HG02759 (cell line): ENCODE measurements around the gene CLDN16.

Experiments used
- ATAC-seq: cut with Tn5 transposase; IDR thresholded peaks from one replicate; pipeline ENCODE4 v1.9.1; 2021; ENCODE audit warnings: mild to moderate bottlenecking, moderate library complexity; ENCODE audit not compliant: unreplicated experiment

Gene CLDN16

DNA sequence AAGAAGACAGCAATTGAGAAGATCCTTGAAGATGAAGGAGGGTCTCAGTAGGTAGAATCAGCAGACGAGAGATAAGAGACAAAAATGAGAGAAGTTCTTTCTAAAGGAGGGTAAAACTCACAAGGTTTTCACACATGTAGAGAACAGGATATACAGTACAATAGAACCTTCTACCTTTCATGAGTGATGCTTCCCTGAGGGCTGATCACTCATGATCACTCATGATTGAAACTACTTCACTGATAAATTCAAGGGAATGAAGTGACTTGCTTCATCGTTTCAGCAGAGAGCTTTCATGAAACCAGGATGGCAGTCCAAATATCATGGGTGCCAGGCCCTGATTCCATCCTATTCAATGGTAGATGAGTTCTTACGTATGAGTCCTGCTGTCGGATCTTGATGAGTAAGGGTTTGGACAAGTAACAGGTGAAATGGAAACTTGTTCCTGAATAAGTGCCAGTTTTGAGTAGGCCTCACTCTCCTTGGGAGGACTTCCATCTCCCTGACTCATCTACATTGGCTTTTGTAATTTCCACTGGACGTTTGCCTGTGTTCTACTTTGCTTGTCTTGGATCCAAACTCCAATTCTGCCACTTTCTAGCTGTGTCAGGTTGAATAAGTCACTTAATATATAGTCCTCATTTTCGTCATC lies 9.6 kb upstream of the CLDN16 start:
- ATAC-seq, result no peak

DNA sequence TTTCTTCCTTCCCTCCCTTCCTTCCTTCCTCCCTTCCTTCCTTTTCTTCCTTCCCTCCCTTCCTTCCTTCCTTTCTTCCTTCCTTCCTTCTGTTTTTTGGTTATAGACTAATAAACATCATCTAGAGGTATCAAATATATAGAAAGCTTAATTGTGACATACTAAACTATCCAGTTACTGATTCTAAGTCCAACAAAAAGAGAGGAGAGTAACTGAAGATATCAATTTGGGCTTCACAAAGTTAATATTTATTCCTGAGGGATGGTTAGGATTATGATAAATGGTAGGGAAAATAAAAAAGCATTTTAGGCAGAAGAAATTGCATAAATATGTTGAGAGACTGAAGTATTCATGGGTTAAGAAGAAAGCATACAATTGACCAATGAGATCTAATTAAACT lies 7.8 kb upstream of the CLDN16 start:
- ATAC-seq, result no peak

DNA sequence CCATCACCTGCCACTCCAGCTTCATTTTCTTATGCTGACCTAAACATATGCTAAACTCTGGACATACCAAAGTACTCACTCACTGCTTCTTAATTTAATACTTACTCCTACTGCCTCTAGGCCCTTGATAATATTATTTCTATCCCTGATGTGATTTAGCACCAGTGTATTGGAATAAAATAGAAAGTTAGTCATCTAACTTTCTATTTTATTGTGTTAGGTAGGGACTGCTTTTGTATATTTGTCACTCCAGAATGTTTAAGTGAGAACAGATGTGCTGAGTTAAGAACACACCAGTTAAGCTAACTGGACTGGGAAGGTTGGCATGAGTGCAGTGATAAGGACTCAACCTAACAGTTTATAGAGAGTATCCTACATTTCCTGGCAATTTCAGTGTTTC lies 6.5 kb upstream of the CLDN16 start:
- ATAC-seq, result no peak

DNA sequence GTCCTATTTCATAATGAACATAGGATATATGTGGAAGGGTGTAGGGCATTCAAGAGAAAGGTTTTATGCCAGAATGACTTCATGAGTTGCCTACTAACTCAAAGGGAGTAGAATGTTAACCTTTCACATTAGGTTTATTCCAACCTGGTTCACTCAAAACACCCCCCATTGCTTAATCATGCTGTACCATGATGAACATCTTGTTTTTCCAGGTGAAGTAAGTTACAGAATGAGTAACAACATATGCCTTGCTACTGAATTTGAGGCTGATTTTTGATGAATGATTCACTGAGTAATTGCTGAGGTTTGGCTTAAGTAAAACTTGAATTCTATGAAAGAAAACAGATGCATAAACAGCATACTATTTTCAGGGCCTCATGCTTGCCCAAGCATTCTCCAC lies 5.9 kb upstream of the CLDN16 start:
- ATAC-seq, result no peak

DNA sequence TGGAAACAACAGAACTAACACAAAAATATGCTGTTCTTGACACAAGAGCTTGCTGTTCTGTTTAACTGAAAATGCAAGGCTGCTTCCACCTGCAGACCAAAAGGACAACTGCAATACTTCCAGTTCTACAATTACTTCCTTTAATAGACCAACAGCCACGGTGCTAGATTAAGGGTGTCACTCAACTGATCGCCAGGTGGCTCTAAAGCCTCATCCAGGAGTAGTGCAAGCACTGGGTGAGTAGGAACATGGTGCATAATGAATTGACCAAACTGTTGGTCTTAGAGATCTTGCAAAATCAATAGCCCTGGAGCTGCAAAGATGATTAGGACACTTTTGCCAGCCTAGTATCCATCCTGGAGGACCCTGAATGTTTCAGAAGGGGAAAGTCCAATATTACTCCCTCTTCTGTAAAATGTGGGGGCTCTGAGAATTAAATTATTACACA lies 3.6 kb upstream of the CLDN16 start:
- ATAC-seq, result peak; percentile 73

DNA sequence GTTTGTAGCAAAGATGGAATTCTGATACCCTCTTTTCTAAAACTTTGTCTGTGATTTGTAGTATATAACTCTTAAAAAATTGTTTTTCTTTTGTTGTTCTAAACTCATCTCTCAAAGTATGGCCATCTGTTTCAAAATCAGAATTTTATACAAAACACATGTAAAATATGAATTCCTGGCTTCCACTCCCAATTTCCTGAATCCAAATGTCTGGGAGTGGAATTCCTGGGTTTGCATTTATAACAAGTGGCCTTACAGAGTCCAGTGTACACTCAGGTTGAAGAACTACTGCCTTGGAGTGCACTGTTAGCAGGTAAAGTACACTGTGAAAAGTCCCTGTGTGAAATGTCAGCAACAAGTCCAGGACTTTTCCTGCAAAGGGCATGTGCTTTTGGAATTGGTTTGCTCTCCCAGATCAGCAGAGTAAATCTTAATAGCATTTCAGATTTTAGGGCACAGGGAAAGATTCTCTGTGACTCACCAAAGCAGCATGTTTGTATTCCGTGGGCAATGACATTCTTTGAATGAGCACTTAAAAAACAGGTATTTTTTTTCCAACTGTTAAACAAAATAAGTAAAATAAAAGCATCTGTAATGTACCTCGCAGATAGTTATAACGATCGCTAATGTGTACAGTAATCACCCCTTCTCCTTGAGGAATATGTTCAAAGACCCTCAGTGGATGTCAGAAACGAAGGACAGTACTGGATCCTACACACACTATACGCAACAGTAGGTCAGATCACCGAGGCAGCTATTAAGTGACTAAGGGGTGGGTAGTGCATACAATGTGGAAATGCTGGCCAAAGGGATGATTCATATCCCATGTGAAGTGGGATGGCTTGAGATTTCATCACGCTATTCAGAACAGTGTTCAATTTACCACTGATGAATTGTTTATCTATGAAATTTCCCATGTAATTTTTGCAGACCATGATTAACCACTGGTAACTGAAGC lies 2.0 kb upstream of the CLDN16 start:
- no peak for ATAC-seq

DNA sequence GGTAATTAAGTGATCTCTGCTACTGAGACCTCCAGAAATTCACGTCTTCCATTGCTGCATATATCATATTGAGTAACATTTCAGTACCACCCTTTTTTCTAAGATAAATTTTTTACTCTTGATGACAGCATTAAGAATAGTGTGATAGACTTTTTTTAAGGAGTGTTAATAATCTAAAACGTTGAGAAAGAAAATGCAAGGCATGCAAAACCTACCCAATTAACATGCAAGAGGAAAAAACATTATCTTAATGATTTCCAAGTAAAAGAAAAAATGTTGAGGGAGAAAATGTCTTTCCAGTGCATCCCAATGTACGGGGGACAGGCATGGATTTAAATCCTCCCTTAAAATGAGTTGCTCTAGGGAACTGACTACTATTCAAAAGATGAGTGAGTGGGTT lies 740 bp downstream of the CLDN16 start:
- no peak for ATAC-seq

DNA sequence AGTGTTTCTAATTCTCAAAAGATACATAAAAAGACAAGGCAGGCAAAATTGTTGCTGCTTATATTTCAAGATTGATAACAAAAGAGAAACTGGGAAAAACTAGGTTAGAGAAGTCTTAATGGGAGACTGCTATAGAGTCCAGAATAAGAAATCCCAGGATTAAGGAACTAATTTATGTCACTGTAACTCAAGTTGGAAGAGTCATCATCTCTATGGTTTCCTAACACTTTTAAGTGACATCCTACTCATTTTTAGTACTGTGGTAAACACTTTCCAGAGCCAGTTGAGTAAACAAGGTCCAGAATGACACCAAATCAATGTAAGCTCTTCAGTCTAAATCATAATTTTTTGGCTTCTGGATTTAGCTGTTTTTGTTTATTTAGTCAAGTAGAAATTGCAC lies 8.0 kb downstream of the CLDN16 start:
- no peak for ATAC-seq

DNA sequence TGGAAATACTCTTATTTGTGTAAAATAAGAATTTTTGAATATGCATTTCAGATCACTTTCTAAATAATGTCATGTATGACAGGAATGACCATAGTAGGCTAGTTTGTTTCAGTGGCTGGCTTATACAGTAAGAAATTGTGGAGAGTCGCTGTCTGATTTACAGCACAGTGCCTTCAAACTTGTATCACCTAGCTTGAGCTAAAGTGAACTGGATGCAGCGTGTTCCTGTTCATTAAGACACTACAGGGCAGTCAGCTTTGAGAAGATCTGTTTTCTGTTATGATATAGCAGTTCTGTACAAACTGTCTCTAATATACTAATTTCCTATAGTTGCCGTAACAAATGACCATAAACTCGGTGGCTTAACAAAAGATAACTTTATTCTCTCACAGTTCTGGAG lies 9.9 kb downstream of the CLDN16 start:
- ATAC-seq, result no peak

DNA sequence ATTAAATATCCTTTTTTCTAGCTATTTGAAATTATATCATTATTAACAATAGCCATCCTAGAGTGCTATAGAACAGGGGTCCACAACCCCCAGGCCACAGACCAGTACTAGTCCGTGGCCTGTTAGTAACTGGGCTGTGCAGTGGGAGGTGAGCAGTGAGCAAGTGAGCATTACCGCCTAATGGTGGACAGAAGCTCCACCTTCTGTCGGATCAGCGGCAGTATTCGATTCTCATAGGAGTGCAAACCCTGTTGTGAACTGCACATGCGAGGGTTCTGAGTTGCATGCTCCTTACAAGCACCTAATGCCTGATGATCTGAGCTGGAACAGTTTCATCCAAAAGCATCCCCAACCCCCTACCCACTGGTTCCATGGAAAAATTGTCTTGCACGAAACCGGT lies 11.7 kb downstream of the CLDN16 start:
- no peak for ATAC-seq

DNA sequence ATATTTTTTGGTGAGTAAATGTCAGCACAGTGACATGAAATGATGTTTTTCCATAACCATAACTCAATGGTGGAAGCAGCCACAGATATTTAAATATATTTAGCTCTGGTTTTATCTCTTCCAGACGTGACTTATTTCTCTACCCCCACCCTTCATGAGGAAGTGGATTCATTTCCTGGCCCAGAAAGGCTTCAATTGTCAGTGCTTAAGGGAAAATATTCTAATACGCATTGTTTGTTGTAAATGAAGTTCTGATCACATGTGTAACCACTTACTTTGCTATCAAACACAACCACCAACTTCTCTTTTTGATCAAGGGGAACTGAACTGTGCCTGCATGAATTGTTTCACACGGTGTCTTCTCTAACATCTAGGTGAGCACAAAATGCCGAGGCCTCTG lies 14.0 kb downstream of the CLDN16 start:
- no peak for ATAC-seq

DNA sequence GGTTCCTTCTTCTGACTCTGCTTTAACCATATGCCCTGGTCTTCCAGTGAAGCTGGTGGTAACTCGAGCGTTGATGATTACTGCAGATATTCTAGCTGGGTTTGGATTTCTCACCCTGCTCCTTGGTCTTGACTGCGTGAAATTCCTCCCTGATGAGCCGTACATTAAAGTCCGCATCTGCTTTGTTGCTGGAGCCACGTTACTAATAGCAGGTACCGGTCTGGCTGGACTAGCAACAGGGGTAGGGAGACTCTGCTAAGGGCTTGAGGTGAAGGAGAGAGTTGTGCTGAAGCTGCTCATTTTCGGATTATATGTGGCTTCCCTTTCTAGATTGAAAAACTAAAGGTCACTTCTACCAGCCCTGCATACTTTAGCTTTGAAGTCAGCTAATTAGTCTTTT lies 16.8 kb downstream of the CLDN16 start:
- no peak for ATAC-seq

DNA sequence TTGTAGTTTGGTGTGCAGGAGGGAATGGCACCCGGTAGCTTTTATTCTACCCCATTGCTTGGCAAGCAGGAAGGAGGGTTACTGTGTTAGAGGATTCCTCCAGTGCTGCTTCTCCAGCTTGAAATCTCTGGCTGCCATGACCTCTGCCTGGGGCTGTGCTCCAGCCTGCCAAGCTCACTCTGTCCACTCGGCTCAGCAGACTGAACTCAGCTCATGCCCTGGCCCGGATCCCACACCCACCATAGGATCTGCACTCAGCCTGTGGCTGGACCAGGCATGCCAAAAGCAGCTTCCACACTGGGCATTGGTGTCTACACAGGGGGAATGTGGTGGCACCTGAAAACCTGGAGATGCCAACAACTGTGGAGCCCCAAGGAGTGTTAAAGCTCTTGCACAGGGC lies 26.3 kb downstream of the CLDN16 start:
- no peak for ATAC-seq

DNA sequence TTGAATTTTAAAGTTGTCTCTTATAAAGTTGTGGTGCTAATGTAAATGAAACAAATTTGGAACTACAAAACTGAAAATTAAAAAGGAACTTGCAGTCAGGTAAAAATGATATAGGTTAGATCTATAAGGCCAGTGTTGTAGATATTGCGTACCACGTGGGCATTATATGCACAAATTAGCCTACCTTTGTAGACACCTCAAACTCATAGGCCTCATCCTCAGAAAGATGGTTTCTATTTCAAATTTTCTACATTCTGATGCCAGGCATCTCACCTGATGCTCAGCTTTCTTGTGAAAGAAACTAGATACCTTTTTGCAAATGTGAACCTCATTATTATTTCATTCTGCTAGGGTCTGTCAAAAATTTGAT lies 36.1 kb downstream of the CLDN16 start:
- ATAC-seq, result peak; percentile 7

DNA sequence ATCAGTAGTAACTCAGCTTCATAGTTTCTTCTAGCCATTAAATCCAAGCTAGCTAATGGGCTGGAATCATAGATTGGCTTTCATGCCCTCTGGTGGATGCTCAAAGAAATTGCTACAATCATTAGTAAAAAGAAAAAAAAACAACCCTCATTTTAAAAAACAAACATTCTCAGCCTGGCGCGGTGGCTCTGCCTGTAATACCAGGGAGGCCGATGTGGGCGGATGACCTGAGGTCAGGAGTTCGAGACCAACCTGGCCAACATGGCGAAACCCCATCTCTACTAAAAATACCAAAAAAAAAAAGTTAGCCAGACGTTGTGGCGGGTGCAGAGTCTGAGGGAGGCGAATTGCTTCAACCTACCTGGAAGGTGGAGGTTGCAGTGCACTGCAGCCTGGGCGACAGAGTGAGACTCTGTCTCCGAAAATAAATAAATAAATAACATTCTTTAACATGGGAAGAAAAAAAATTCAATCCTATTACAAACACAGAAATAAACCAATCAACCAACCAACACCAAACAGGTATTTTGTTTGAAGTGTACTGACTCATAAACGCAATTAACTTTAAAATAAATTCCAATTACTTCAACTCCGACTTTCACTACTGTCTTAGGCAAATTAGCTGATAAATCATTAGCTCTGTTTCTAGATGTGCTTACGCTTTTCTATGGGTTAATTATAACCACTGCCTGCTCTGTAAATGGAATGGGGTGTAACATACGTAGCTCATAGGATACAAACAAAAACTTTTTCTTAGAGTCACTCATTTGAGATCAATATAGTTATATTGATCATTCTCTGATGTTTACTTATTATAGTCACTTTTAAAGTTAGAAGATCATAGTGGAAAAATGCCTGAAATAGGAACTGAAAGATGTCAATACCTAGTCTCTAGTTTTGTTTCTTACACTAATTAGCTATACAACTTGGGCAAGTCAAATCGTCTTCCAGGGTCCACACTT lies 36.8 kb downstream of the CLDN16 start:
- ATAC-seq, result peak; percentile 78

DNA sequence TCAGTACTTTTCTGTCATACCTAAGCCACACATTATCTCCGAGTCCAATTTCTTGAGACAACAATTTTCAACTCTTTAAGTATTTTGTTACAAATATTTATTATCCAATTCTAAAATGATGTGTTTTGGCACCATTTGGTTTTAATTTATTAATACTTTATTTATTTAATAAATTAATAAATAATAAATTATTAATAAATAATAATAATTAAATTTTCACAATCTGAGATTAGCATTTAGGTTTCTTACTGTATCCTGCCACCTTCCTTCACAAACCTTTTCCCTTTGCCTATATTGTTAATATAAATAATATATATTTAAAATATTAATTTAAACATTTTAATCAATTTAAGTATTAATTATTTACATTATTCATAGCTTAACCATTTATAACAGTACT lies 37.9 kb downstream of the CLDN16 start:
- no peak for ATAC-seq

DNA sequence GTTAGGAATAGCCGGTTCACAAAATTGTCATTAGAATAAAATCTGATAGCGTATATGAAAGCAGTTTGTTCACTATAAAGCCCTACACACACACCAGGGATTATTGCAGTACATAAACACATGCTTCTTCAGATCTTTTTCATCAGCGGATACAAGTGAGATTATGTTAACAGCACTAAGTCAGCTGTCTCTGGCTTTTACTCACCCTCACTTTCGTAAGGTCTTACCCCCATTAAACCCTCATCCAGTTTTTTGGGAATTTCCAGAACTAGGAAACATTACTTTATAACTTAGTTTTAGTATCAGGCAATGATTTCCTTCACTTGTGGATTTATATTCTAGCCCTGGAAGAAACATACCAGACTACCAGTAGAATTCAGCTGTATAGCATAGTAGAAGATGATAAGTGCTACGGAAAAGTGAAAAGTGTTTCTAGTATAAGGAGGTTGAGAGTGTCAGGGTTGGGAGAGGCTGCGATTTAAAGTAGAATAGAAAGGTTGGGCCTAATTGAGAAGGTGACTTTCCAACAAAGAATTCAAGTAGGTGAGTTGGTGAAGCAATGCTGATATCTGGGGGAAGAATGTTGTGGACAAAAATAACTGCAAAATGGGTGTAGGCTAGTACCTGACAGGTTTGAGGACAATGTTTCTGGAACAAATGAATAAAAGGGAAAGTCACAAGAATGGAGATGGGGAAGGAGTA lies 39.0 kb downstream of the CLDN16 start:
- ATAC-seq, result no peak

DNA sequence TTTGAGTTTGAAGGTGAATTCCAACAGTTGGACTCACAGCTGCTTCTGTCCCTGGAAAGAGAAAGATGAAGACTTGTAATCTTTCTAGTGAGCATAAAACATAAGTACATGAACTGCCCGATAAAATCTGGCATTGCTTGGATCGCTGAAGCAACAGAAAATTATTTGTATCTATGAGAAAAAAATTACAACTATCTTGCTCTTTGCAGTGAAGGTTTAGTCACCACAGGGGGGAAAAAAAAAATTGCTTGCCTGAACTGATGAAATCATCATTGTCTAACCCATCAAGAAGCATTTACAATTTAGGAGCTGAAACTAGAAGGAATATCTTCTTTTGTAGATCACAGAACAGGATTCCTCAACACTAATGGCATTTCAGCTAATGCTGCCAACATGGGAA lies 41.7 kb downstream of the CLDN16 start:
- no peak for ATAC-seq

DNA sequence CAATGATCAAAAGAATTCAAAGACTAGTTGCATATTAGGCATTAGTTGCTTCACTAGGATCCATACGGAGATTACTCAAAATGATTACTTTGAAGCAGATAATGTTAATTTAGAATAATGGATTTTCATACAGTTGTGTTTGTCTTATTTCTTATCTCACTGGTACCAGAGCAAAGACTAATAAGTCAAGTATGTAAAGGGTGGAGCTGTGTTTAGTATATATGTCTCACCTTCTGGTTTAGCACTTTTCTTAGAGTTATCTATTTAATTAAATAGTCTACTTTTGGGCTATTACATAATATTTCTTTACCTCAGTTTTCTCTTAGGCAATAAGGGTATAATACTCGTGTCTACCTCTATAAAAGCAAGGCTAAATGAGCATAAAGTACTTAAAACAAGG lies 42.9 kb downstream of the CLDN16 start:
- ATAC-seq, result no peak

DNA sequence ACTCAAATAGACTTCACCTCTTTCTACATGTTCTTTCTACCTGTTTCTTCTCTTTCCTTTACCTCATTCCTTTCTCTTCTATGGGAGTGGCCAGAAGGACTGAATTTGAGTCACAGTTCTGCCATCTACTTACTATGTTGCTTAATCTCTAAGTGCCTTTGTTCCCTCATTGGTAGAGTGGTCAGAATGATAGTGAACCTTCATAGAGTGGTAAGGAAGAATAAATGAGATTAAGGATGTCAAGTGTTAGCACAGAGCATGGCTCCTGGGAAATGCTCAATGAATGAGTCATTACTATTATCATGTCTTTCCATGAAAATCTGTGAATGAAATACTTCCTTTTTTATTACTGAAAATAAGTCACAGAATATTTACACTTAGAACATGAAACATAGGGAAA lies 44.3 kb downstream of the CLDN16 start:
- ATAC-seq, result no peak

DNA sequence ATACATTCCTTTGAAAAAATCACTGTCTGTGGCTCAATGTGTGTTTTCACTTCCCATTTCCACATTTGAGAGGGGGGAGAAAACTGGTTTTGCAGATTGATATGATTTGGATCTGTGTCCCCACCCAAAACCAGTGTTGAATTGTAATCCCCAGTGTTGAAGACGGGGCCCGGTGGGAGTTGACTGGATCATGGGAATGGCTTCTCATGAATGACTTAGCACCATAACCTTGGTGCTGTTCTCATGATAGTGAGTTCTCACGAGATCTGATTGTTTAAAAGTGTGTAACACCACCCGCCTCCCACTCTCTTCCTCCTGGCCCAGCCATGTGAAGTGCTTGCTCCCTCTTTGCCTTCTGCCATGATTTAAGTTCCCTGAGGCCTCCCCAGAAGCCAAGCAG lies 45.7 kb downstream of the CLDN16 start:
- no peak for ATAC-seq
